DND-41 (cell line): ENCODE results near the gene HTATSF1.

Experiments used
- ATAC-seq: fragments of 200-7000 bp; cut with Tn5 transposase; 3 replicates; pipeline ENCODE4 v1.9.1; 2021; ENCODE audit warnings: low read depth; ENCODE audit not compliant: insufficient read depth
- DNase-seq: peaks from one replicate; pipeline ENCODE4 v3.0.0-alpha.2; 2020
- H2AFZ ChIP-seq: 2 replicates; pipeline ENCODE4 v1.6.0; 2012; ENCODE audit warnings: low read depth, low read length
- H3K27ac ChIP-seq: 2 replicates; pipeline ENCODE4 v1.5.1; 2012; ENCODE audit warnings: low read length, inconsistent platforms
- H3K27me3 ChIP-seq: fragments of 200-600 bp; sonication (generic); 2 replicates; pipeline ENCODE4 v1.6.0; 2012; ENCODE audit warnings: low read length, mild to moderate bottlenecking, inconsistent platforms; ENCODE audit not compliant: insufficient read depth, poor library complexity
- H3K36me3 ChIP-seq: 2 replicates; pipeline ENCODE4 v1.5.1; 2012; ENCODE audit warnings: low read length, inconsistent platforms; ENCODE audit not compliant: insufficient read depth
- H3K4me1 ChIP-seq: 2 replicates; pipeline ENCODE4 v1.5.1; 2012; ENCODE audit warnings: mild to moderate bottlenecking, low read length; ENCODE audit not compliant: insufficient read depth
- H3K4me2 ChIP-seq: 2 replicates; pipeline ENCODE4 v1.6.0; 2012; ENCODE audit warnings: mild to moderate bottlenecking, moderate library complexity, low read length, inconsistent platforms; ENCODE audit not compliant: insufficient read depth
- H3K4me3 ChIP-seq, 2 experiments: fragments of 200-600 bp in 1 of 2; shearing (Covaris generic) in 1 of 2; 2 replicates each; pipeline ENCODE4 v1.5.1; 2012 to 2016; ENCODE audit warnings: inconsistent platforms in 2 of 2, low read length in 2 of 2, mild to moderate bottlenecking in 2 of 2, low read depth in 1 of 2, moderate library complexity in 1 of 2
- H3K79me2 ChIP-seq: 2 replicates; pipeline ENCODE4 v1.6.0; 2012; ENCODE audit warnings: low read length, inconsistent platforms; ENCODE audit not compliant: insufficient read depth
- H3K9ac ChIP-seq: 2 replicates; pipeline ENCODE4 v1.6.0; 2012; ENCODE audit warnings: low read depth, mild to moderate bottlenecking, inconsistent platforms, low read length, moderate library complexity
- H3K9me3 ChIP-seq: 2 replicates; pipeline ENCODE4 v1.5.1; 2012; ENCODE audit warnings: low read length, moderate library complexity, mild to moderate bottlenecking, inconsistent platforms; ENCODE audit not compliant: insufficient read depth, severe bottlenecking
- H4K20me1 ChIP-seq: 2 replicates; pipeline ENCODE4 v1.6.0; 2012; ENCODE audit warnings: low read length; ENCODE audit not compliant: insufficient read depth
- EZH2 ChIP-seq: IDR thresholded peaks from 3 replicates; pipeline ENCODE4 v1.6.1; 2012; ENCODE audit warnings: borderline replicate concordance, low read depth, mild to moderate bottlenecking, moderate library complexity, low read length, inconsistent platforms; ENCODE audit not compliant: severe bottlenecking
- TF ChIP-seq, protein P1 (sequence below): IDR thresholded peaks from 2 replicates; pipeline ENCODE4 v1.5.1; 2012; ENCODE audit warnings: borderline replicate concordance, low read length, moderate library complexity, mild to moderate bottlenecking; ENCODE audit not compliant: poor library complexity, severe bottlenecking; ENCODE audit errors: extremely low read depth

HTATSF1 gene, protein sequence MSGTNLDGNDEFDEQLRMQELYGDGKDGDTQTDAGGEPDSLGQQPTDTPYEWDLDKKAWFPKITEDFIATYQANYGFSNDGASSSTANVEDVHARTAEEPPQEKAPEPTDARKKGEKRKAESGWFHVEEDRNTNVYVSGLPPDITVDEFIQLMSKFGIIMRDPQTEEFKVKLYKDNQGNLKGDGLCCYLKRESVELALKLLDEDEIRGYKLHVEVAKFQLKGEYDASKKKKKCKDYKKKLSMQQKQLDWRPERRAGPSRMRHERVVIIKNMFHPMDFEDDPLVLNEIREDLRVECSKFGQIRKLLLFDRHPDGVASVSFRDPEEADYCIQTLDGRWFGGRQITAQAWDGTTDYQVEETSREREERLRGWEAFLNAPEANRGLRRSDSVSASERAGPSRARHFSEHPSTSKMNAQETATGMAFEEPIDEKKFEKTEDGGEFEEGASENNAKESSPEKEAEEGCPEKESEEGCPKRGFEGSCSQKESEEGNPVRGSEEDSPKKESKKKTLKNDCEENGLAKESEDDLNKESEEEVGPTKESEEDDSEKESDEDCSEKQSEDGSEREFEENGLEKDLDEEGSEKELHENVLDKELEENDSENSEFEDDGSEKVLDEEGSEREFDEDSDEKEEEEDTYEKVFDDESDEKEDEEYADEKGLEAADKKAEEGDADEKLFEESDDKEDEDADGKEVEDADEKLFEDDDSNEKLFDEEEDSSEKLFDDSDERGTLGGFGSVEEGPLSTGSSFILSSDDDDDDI

DNA sequence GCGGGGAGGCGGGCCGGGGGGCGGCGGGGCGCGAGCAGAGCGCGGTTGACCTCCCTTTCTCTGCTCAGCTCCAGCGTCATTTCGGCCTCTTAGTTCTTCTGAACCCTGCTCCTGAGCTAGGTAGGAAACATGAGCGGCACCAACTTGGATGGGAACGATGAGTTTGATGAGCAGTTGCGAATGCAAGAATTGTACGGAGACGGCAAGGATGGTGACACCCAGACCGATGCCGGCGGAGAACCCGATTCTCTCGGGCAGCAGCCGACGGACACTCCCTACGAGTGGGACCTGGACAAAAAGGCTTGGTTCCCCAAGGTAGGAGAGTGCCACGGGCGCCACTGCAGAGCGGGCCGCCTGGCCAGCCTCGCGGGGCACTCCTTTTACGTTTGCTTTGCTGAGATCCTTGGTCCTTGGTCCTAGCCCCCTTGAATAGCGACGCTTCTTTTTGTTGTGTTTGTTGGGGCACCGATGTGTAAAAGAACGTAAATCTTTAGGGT, at the start of gene HTATSF1:
TSS of gene HTATSF1 (plus strand) at position 37 of the 497 bp plus-strand sequence. CDS start at position 130, 93 bp downstream.
- peaks cover 27% of the 10 kb centered on the region for H3K36me3 ChIP-seq

DNA sequence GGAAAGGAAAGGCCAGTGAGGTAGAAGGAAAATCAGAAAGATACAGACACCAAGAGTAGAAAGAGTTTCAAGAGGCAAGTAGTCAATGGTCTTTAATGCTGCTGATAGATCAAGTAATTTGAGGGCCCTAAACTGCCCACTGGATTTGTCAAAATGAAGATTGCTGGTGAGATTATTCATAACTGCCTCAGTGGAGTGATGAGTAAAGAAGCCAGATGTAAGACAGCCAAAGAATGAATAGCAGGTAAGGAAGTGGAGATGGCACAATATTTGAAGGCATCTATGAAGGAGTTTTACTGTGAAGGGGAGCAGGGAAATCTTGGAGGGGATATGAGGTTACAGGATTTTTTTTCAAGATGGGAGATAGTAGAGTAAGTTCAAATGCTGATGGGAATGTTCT, 49.4 kb upstream of the HTATSF1 start:
- no peak overlapping the region for H3K4me3 ChIP-seq
- H3K4me1 ChIP-seq: no peaks in the 10 kb centered on the region
- no peak overlapping the region for H3K9ac ChIP-seq
- H3K79me2 ChIP-seq: no peaks in the 10 kb centered on the region
- no peaks in the 10 kb centered on the region for H3K36me3 ChIP-seq
- TF ChIP-seq, protein P1, sequence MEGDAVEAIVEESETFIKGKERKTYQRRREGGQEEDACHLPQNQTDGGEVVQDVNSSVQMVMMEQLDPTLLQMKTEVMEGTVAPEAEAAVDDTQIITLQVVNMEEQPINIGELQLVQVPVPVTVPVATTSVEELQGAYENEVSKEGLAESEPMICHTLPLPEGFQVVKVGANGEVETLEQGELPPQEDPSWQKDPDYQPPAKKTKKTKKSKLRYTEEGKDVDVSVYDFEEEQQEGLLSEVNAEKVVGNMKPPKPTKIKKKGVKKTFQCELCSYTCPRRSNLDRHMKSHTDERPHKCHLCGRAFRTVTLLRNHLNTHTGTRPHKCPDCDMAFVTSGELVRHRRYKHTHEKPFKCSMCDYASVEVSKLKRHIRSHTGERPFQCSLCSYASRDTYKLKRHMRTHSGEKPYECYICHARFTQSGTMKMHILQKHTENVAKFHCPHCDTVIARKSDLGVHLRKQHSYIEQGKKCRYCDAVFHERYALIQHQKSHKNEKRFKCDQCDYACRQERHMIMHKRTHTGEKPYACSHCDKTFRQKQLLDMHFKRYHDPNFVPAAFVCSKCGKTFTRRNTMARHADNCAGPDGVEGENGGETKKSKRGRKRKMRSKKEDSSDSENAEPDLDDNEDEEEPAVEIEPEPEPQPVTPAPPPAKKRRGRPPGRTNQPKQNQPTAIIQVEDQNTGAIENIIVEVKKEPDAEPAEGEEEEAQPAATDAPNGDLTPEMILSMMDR: no peak
- TF ChIP-seq EZH2: no peak
- H3K4me2 ChIP-seq: no peak overlapping the region
- no peak overlapping the region for H3K27ac ChIP-seq
- no peaks in the 10 kb centered on the region for H3K27me3 ChIP-seq
- H4K20me1 ChIP-seq: no peaks in the 10 kb centered on the region
- H2AFZ ChIP-seq: no peak overlapping the region
- DNase-seq (no peak), ATAC-seq (no peak)
- H3K9me3 ChIP-seq: no peaks in the 10 kb centered on the region

More for the DNA sequence above, at the start of gene HTATSF1:
- Histone ChIP-seq H3K9me3 (no peaks in the 10 kb centered on the region), H3K27me3 (no peaks in the 10 kb centered on the region), H2AFZ (peak within 1 kb of the TSS; percentile 93), H3K9ac (peak within 1 kb of the TSS; percentile 80), H3K27ac (peak within 1 kb of the TSS; percentile 88), H3K79me2 (peaks cover 23% of the 10 kb centered on the region), H3K4me1 (peaks cover 29% of the 10 kb centered on the region), H4K20me1 (no peaks in the 10 kb centered on the region), H3K4me3 (peak within 1 kb of the TSS; percentile 83 to 91), H3K4me2 (peak within 1 kb of the TSS; percentile 69)
- no peak for TF ChIP-seq EZH2
- TF ChIP-seq, protein P1: no peak
- ATAC-seq (peak; percentile 23), DNase-seq (no peak)

DNA sequence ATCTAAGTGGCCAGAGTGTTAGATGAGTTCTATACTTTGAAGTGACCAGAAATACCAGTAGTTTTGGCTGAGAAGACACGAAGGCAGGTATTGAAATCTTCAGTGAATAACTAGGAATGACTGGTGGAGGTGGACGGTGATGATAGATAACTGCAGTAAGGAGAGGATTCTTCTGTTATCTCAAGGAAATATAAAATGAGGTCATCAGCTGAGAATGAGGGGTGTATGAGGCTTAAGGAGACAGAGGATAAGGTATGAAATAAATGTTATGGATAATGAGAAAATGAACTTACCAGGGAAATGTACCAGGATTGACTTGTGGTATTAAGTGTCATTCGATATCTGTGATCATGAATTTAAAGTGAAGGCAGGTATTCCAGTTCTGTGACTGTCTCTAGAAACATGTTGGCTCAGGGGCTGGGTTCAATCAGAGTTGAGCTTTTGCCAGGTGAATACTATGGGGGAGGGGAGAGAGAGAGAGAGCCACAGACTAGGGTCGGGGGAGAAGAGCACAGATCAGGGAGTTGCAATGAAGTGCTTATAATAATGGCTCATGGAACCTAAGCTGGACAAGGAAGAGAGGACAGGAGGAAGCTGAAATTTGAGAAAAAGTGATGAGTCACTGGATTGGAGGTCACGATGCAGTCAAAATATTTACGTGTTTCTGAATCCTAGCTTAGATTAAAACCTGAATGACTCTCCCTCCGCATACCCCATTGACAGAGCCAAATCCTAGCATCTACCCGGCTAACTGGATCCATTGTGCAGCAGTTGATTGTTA, 47.2 kb upstream of the HTATSF1 start:
- Histone ChIP-seq H3K4me3 (no peak overlapping the region), H3K79me2 (no peaks in the 10 kb centered on the region), H3K9me3 (no peaks in the 10 kb centered on the region), H4K20me1 (no peaks in the 10 kb centered on the region), H3K4me2 (no peak overlapping the region), H3K4me1 (no peaks in the 10 kb centered on the region), H3K36me3 (no peaks in the 10 kb centered on the region), H3K9ac (no peak overlapping the region), H2AFZ (no peak overlapping the region), H3K27ac (no peak overlapping the region), H3K27me3 (no peaks in the 10 kb centered on the region)
- no peak for DNase-seq
- no peak for ATAC-seq
- TF ChIP-seq, protein P1: no peak
- TF ChIP-seq EZH2: no peak
